ENCODE results near the gene GAS7. TPM values are rescaled to one million over a fixed set of nuclear protein-coding genes. Genes with fewer than 3 reads are reported as not detected.

Gene GAS7
- total RNA-seq = under 1 TPM; 0.27 to 0.44 TPM

DNA sequence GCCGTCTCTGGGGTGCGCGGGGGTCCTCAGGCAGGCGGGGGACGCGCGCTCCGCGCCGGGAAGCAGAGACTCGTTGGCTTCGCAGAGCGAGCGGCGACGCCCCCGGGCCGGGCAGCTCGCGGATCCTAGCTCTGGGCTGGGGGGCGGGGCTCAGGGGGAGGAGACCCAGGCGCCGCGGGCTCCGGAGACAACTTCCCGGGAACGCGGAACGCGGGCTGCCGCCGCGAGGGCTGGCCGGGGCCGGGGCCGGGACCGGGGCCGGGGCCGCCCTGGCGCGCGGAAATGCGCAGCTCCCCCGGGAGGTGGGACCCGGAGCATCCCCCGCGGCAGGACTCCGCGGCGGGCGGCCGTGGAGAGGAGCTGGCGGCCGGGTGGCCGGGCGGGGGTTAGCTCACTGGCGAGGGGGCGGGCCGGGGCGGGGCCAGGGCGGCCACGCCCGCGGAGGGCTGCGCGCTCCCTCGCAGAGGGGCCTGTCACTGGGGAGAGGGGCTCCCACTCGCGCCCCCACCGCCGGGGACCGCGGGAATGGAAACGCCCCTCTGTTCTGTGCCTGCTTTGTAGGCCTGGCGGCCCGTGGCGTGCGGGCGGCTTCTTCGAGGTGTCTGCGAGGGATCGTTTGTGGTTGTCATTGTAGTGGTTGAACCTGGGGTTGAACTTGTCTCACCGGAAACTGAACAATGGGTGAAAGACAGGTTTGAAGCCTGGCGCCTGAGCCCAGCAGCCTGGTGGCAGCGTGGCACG is at the start of gene GAS7:
TSS of gene GAS7 (minus strand) at position 98 of the 741 bp plus-strand sequence.
- CTCF ChIA-PET = interaction anchor here (0.5 kb wide), 1 partner anchor 14 kb away, joined by 3 read pairs; no protein-coding TSS in a partner anchor
- DNase-seq = peak; percentile 67
- Mint-ChIP-seq H3K9me3 (peaks cover 15% of the 10 kb centered on the region), H3K4me3 (peak within 1 kb of the TSS; percentile 65), H3K36me3 (ENCODE audit: low read depth) (peaks cover 3% of the 10 kb centered on the region), H3K27ac (peak within 1 kb of the TSS; percentile 75), H3K27me3 (peaks cover 33% of the 10 kb centered on the region), H3K4me1 (peaks cover 7% of the 10 kb centered on the region)
- POLR2A ChIA-PET = no interaction called here

GRCh38 chr17:10247810-10248209 is 49.4 kb upstream of the GAS7 start:
- H3K9me3 Mint-ChIP-seq = no peaks in the 10 kb centered on the region
- POLR2A ChIA-PET = no interaction called here
- no peaks in the 10 kb centered on the region for H3K27me3 Mint-ChIP-seq
- no peak overlapping the region for H3K27ac Mint-ChIP-seq
- CTCF ChIA-PET = no interaction called here
- H3K36me3 Mint-ChIP-seq (ENCODE audit: low read depth) = no peaks in the 10 kb centered on the region
- H3K4me3 Mint-ChIP-seq = no peak overlapping the region
- H3K4me1 Mint-ChIP-seq = no peaks in the 10 kb centered on the region
- no peak for DNase-seq

DNA sequence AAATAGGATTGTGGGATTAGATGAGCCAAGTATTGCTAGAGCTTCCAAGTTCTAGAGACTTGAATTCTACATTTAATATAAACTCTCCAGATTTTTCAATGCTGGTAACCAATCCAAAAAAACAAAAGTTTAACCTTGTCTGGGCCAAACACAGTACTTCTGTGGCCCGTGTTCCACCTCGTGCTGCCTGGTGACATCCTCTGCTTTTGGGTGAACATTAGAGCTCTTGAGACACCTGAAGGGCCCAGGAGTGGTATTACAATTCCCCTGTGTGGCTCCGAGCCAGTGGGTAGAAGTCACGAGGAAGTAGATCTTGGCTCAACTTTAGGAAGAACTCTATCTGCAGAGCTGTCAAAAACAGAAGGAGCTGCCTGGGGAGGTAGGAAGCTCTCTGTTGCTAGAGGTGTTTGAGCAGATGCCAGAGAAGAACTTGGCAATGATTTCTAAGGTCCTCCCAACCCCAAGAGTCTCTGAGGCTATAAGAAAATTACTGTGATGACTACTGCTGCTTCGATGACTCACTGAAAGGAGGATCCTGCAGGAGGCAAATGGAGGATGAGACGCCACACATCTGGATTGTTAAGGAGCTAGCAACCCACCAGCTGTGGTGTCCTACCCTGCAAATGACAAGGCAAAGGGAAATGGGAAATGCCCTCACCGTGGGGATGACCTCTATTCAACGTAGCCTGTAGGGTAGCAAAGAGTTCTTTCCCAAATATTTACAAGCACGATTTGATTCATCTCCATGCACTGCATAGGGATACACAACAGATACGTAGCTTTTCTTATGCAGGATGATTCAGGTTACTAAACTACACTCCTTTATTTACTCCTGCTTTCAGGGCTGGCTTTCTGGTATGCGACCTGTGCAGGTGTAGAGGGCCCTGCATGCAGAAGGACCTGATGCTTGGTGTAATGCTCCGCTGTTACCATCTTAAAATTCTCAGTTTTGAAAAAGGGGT is 45.8 kb upstream of the GAS7 start:
- DNase-seq = no peak
- Mint-ChIP-seq H3K36me3 (ENCODE audit: low read depth) (no peaks in the 10 kb centered on the region), H3K9me3 (peaks cover 3% of the 10 kb centered on the region), H3K4me3 (no peak overlapping the region), H3K27me3 (no peaks in the 10 kb centered on the region), H3K4me1 (no peaks in the 10 kb centered on the region), H3K27ac (no peak overlapping the region)
- ChIA-PET POLR2A (no interaction called here), CTCF (no interaction called here)

- Mint-ChIP-seq H3K4me3 (no peak overlapping the region), H3K9me3 (peaks cover 3% of the 10 kb centered on the region), H3K36me3 (ENCODE audit: low read depth) (no peaks in the 10 kb centered on the region), H3K4me1 (no peaks in the 10 kb centered on the region), H3K27me3 (no peaks in the 10 kb centered on the region), H3K27ac (no peak overlapping the region)
- no peak for DNase-seq
- POLR2A ChIA-PET = no interaction called here
- CTCF ChIA-PET = no interaction called here
These were observed 43.4 kb upstream of the GAS7 start for GRCh38 chr17:10241781-10242180.

DNA sequence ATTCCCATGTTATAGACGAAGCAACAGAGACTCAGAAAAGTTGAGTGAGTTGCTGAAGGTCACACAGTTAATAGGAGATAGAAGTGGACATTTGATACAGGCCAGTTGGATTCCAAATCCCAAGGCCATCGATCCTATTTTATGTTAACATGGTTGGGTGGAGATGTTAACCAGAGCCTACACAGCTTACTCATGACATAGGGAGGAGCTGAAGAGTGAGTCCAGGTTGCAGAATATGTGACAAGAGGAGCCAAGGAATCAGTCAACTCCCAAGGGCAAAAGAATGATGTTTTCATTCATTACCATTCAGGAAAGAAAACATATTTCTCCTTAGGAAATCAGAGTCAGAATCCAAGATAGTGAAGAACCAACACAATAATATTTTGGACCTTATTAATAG is 40.3 kb upstream of the GAS7 start:
- ChIA-PET CTCF (no interaction called here), POLR2A (no interaction called here)
- H3K4me3 Mint-ChIP-seq = no peak overlapping the region
- H3K27me3 Mint-ChIP-seq = no peaks in the 10 kb centered on the region
- no peak for DNase-seq
- H3K4me1 Mint-ChIP-seq = no peaks in the 10 kb centered on the region
- H3K36me3 Mint-ChIP-seq (ENCODE audit: low read depth) = no peaks in the 10 kb centered on the region
- peaks cover 3% of the 10 kb centered on the region for H3K9me3 Mint-ChIP-seq
- no peak overlapping the region for H3K27ac Mint-ChIP-seq

DNA sequence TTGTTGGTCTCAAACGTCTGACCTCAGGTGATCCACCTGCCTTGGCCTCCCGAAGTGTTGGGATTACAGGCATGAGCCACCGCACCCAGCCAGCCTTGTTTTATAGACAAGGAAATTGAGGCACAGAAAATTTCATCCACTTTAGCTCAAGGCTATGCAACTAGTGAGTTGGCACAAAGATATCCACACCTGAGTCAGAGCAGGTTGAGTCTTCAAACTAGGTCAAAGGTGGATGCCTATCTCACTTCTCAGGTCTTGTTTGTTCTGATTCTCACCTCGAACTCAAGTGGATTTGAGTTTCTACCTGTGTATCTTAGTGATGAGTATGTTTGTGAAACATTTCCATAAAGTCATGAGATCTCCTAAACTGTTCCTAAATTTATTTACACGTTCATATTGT is 35.6 kb upstream of the GAS7 start:
- no peak overlapping the region for H3K27ac Mint-ChIP-seq
- CTCF ChIA-PET = no interaction called here

GRCh38 chr17:10233161-10233560 is 34.8 kb upstream of the GAS7 start:
- Mint-ChIP-seq H3K4me1 (no peaks in the 10 kb centered on the region), H3K27me3 (no peaks in the 10 kb centered on the region), H3K27ac (no peak overlapping the region), H3K4me3 (no peak overlapping the region), H3K9me3 (peaks cover 2% of the 10 kb centered on the region), H3K36me3 (ENCODE audit: low read depth) (no peaks in the 10 kb centered on the region)
- no peak for DNase-seq
- POLR2A ChIA-PET = no interaction called here
- CTCF ChIA-PET = no interaction called here

More for the DNA sequence above, 35.6 kb upstream of the GAS7 start:
- Mint-ChIP-seq H3K4me1 (no peaks in the 10 kb centered on the region), H3K27me3 (no peaks in the 10 kb centered on the region), H3K9me3 (peaks cover 2% of the 10 kb centered on the region), H3K36me3 (ENCODE audit: low read depth) (no peaks in the 10 kb centered on the region), H3K4me3 (no peak overlapping the region)
- DNase-seq = no peak
- POLR2A ChIA-PET = no interaction called here

DNA sequence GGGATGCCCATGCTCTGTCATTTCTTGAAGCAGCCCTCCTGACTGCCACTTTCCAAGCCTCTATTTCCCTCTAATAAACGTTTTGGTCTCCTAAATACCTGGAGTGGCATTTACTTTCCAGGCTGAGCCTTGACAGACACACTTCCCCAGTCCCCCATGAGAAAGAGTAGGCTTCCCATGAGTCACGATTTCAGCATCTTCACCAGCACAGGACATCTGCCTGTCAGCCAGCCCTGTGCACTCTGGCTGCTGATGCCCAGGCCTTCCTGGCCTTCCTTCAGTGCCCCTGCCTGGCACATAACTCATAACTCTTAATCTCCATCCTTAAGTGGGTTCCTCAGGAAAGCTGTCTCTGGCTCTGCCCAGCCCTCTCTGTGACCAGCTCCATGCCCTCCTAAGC is 30.8 kb upstream of the GAS7 start:
- POLR2A ChIA-PET = no interaction called here
- CTCF ChIA-PET = no interaction called here
- H3K36me3 Mint-ChIP-seq (ENCODE audit: low read depth) = no peaks in the 10 kb centered on the region
- DNase-seq = no peak
- no peak overlapping the region for H3K27ac Mint-ChIP-seq
- no peaks in the 10 kb centered on the region for H3K27me3 Mint-ChIP-seq
- peaks cover 2% of the 10 kb centered on the region for H3K9me3 Mint-ChIP-seq
- no peak overlapping the region for H3K4me3 Mint-ChIP-seq
- H3K4me1 Mint-ChIP-seq = no peaks in the 10 kb centered on the region

DNA sequence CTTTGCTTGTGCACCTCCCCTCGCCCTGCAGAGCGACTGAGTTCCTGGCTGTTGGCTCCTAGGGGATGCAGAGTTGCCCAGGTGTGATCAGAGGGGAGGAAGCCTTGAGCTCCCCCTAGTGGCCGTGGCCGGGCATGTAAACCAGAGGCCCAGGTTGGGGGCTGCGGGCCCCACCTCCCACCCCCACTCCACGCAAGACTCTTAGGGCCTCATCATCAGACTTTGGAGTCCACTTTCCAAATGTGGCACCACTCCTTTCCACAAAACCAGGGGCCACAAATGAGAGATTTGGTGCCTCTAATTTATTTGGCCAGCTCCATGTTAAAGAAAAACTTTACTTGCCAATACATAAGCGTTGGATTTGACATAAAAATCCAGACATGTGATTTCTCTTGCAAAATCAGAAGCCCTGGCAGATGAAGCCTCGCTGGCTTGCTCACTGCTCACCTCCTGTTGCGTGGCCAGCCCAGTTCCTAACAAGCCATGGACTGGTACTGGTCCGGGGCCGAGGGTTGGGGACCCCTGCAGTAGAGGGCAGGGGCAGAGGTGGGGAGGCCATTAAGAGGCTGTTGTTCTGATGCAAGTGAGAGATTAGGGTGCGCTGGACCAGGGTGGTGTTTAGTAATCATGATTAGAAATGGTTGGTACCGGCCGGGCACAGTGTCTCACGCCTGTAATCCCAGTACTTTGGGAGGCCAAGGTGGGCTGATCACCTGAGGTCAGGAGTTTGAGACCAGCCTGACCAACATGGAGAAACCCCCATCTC is 28.7 kb upstream of the GAS7 start:
- H3K36me3 Mint-ChIP-seq (ENCODE audit: low read depth) = no peaks in the 10 kb centered on the region
- ChIA-PET CTCF (interaction anchor here (0.6 to 0.8 kb wide), 3 partner anchors 210 to 1125 kb away, joined by 3 to 4 read pairs (median 3); no protein-coding TSS in a partner anchor), POLR2A (no interaction called here)
- H3K4me3 Mint-ChIP-seq = no peak overlapping the region
- H3K9me3 Mint-ChIP-seq = peaks cover 2% of the 10 kb centered on the region
- peak; percentile 52 for DNase-seq
- no peaks in the 10 kb centered on the region for H3K27me3 Mint-ChIP-seq
- no peak overlapping the region for H3K27ac Mint-ChIP-seq
- H3K4me1 Mint-ChIP-seq = no peaks in the 10 kb centered on the region

- Mint-ChIP-seq H3K27ac (no peak overlapping the region), H3K36me3 (ENCODE audit: low read depth) (no peaks in the 10 kb centered on the region), H3K27me3 (no peaks in the 10 kb centered on the region), H3K4me1 (no peaks in the 10 kb centered on the region), H3K4me3 (no peak overlapping the region), H3K9me3 (no peaks in the 10 kb centered on the region)
- ChIA-PET POLR2A (no interaction called here), CTCF (no interaction called here)
- no peak for DNase-seq
These were observed 26.3 kb upstream of the GAS7 start for GRCh38 chr17:10224582-10225195.

GRCh38 chr17:10219193-10219592 is 20.8 kb upstream of the GAS7 start:
- Mint-ChIP-seq H3K27ac (no peak overlapping the region), H3K27me3 (no peaks in the 10 kb centered on the region), H3K36me3 (ENCODE audit: low read depth) (no peaks in the 10 kb centered on the region), H3K9me3 (no peaks in the 10 kb centered on the region), H3K4me1 (no peaks in the 10 kb centered on the region), H3K4me3 (no peak overlapping the region)
- ChIA-PET POLR2A (no interaction called here), CTCF (no interaction called here)
- DNase-seq = no peak

GRCh38 chr17:10217916-10218315 is 19.5 kb upstream of the GAS7 start:
- Mint-ChIP-seq H3K27me3 (no peaks in the 10 kb centered on the region), H3K36me3 (ENCODE audit: low read depth) (no peaks in the 10 kb centered on the region)

More at GRCh38 chr17:10217916-10218315, 19.5 kb upstream of the GAS7 start:
- ChIA-PET POLR2A (no interaction called here), CTCF (no interaction called here)
- no peaks in the 10 kb centered on the region for H3K9me3 Mint-ChIP-seq
- H3K4me1 Mint-ChIP-seq = no peaks in the 10 kb centered on the region
- DNase-seq = no peak
- no peak overlapping the region for H3K4me3 Mint-ChIP-seq
- no peak overlapping the region for H3K27ac Mint-ChIP-seq
